DLD1 (cell line): Measurements from ENCODE around the gene DEFB112.

Experiments used
- in situ Hi-C: cut with HindIII; loops from 2 replicates; pipeline ENCODE4 v1.10.0; 2017; ENCODE audit warnings: low sequenced_read_pairs

DEFB112 gene

GRCh38 chr6:50003139-50003538, 46.6 kb downstream of the DEFB112 start:
- in situ Hi-C loops = no loop called here

- in situ Hi-C loops = no loop called here
These were observed 54.5 kb downstream of the DEFB112 start for GRCh38 chr6:49995278-49995677.
